Islet precursor cell (in vitro differentiated cells): ENCODE results near the gene NUP62.
"Not testable (repeated sequence)": the region's sequence is repeated elsewhere in the genome, so short reads cannot be mapped to it uniquely, and the experiment has no call there.

Experiments used
- DNase-seq: peaks from one replicate; pipeline ENCODE4 v3.0.0-alpha.2; 2018

NUP62 gene

DNA sequence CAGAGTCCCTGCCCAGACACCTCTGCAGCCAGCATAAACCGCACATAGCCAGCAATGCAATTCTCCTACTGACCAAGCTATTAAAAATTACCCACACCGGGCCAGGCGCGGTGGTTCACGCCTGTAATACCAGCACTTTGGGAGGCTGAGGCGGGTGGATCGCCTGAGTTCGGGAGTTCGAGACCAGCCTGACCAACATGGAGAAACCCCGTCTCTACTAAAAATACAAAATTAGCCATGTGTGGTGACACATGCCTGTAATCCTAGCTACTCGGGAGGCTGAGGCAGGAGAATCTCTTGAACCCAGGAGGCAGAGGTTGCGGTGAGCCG is 4.5 kb downstream of the NUP62 start:
- not testable (repeated sequence) for DNase-seq

DNA sequence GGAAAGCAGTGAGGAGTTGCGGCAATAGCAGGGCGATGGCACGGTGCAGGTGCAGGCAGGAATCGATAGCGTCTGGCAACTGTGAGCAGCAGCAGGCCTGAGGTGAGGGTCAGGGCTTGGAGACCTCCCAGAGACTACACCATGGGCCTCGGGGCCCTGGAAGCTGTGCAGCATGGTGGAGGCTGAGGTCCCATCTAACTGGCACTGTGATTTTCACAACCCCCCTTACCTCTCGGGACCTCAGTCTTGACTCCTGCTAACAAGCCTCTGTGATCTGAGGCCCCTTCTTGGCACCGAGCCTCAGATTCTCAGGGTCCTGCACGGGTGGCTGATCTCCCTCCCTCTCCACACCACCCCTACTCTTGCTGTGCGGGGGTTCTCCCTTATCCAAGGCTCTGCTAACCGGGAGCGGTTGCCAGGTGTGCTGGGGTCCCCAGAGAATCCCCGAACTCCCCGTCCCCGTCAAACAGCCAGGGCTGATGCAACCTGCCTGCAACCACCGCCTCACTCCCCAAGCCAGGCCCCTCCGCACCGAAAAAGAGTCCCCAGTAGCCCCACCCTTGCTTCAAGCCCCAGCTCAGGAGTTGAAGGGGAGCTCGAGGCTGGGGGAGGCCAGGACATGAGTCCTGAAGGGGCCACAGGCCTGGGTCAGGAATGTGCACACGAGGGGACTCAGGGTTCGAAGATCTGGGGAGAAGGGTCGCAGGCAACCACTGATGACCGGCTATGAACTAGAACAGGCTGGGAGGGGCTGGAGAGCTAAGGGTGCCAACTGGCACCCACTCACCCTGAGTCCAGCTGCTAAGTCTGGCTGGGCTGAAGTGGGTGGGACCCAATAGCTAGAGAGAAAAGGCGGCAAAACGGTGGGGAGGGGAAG is 5.1 kb downstream of the NUP62 start:
- no peak for DNase-seq

DNA sequence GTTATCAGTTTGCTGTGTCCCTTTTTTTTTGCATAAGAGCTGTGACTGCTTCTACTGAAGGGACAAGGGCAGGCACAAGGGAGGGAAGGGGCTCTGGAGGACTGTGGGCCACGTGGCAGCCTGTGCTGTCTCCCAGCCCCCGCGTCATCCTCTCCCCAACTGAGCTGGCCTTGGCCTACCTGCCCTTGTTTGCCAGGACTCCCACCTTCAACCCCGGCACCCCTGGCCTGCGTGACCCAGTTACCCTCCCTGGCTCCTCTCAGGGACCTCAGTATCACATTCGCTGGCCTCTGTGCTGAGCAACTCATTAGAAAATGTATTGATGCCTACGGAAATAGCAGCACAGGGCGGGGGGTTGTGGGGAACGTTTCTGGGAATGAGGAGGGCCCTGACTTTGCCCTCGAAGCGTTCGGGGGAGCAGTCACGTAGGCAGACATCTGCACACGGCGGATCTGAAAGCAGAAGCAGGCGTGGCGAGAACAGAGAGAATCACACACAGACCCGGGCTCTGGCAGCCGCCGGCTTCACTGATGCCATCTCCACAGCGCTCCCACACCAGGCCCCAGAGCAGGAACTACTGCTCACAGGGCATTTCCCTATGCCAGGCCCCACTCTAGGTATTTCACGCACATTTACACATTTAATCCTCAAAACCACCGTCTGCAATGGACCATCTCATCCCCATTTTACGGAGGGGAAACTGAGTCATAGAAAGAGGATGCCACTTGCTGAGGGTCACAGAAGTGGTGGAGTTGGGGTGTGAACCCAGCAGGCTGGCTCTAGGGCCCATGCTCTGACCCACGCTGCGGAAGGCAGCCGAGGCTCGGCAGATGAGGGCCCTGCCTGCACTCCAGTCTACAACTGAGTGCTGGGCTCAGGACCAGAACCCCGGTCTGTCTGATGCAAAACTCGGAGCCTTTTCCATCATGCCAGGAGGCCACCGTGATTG is 6.0 kb downstream of the NUP62 start:
- DNase-seq: no peak

DNA sequence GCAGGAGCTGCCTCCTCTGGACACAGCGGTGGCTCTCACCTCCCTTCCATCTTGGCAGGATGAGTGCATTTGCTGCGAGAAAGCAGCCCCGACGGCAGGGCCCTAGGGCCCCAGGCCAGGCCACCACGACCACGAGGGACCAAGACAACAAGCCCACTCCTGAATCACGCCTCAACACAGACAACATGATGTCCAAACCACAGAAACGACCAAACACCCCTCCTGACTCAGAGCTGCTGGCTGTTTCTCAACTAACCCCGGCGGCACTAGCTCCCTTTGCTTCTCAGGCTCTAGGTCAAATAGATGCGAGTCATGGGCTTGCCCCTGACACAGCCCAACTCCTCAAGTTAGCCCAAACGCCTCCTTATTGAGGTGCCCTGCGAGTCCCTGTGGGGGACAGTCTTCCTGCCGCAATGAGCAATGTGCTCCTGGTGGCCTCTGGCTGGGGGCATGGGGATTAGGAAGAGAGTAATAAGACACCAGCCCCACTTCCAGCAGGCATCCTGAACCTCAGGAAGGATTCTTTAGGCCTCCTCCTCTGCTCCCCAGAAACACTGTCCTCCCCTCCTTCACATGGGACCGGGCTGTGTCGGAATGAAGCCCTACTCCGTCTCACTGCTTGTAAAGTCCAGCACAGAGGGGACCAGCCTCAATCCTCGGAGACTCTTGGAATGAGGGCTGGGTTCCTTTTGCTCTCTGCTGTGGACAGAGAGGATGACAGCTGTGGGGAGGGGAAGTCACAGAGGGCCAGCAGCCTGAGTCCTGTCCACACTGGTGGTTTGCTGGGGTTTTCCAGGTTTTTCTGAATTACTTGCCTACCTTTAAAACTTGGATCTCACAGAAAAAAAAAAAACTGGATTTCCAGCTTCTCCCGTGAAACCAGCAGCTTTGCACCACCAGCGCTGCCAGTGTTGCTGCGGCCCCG is 7.2 kb downstream of the NUP62 start:
- DNase-seq: no peak

DNA sequence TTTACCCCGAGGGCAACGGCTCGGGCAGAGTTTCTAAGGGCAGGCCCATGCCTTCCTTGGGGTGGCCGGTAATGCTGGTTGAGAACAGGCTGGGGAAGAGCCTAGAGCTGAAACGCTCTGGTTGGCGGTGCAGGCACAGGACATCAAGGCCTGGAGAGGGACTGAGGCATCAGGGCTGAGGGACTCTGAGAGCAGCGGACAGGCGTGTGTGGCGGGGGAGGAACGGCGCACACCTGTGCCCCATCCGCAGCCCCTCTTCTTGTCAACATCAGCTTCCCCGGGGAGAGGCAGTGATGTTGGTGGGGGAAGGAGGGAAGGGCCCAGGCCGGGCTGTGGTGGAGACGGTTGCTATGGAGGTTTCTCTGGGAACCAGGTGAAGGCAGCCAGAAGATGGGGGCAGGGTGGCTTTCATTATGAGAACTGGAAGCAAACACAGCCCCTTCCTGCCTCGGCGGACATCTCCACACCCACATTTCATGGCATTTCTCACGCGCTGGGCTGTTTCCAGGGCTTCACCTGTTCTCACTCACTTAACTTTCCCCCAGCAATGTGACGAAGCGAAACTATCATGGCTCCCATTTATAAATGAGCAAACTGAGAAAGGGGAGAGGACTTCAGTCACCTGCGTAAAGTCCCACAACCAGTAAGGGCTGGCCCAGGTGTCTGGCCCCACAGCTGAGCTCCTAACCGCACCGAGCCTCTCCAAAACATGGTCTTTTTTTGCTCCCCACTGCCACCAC is 8.5 kb downstream of the NUP62 start:
- no peak for DNase-seq

DNA sequence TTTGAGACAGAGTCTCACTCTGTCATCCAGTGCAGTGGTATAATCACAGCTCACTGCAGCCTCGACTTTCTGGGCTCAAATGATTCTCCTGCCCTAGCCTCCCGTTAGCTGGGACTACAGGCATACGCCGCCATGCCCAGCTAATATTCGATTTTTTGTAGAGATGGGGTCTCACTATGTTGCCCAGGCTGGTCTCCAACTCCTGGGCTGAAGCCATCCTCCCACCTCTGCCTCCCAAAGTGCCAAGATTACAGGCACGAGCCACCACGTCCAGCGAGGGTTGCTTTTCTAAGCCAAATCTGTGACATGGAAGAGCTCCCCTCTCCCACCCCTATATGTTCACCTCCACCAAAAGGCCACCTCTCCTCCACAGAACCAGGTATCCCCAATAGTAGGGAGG is 11.2 kb downstream of the NUP62 start:
- no peak for DNase-seq

DNA sequence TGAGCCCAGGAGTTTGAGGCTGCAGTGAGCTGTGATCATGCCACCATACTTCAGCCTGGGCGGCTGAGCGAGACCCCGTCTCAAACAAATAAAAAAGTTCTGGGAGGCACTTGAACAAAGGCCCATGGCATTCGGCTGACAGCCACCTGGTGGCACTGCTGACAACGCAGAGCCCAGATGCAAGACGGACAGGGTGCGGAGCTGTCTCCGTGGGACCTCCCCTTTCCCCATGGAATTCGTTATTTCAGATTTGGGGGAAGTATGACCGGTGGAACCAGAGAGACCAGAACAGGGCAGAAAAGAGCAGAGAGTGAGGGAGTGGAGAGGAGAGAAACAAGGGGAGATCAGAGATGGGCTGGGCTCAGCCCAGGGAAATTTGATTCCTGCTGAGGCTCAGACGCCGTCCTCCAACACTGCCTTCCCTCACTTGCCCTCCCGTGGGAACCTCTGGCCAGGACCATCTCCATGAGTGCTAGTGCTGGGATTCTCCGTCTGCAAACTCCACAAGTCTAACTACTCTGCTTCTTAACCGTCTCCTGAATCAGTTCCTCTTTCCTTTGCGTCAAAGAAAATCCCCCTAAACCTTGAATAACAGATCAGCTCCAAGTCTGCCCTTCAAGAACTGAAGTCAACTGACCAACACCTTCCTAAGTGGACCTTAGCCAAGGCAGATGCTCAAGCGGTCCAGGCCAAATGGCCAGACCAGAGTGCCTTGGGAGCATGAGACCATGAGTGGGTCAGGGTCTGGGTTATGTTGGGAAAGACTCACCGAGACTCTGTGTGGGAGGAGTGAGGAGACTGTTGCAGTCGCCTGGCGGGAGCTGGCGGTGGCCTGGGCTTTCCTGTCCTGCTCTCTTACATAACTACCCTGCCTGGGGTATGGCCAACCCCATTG is 12.2 kb downstream of the NUP62 start:
- no peak for DNase-seq

DNA sequence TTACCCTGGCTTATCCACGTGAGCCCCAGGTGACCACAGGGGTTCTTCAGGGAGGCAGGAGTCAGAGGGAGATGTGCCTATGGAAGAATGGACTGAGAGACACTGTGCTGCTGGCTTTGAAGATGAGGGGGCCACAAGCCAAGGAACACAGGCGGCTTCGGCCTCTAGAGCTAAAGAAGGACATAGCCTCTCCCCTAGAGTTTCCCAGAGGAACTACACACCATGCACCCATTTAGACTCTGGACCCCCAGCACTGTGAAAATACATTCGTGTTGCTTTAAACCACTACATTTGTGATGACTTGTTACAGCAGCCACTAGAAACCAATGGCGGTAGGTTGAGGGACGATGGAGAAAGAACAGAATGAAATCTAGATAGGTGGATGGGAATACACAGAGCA is 14.0 kb downstream of the NUP62 start:
- DNase-seq: no peak

DNA sequence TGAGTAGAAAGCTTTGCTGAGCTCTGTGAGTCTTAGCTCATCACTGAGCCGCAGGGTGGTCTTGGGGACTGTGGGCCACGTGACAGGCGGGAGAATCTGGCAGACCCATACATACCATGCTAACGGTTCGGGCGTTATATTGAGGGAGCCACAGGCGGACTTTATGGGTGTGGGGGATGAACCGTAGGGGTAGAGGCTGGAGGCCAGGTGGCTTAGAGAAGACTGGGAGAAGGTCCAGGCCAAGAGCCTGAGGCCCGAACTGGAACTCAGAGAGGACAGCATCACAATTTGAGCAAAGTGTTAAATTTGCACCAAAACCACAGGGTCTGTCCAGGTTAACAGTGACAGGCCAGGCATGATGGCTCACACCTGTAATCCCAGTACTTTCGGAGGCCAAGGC is 15.6 kb downstream of the NUP62 start:
- no peak for DNase-seq

DNA sequence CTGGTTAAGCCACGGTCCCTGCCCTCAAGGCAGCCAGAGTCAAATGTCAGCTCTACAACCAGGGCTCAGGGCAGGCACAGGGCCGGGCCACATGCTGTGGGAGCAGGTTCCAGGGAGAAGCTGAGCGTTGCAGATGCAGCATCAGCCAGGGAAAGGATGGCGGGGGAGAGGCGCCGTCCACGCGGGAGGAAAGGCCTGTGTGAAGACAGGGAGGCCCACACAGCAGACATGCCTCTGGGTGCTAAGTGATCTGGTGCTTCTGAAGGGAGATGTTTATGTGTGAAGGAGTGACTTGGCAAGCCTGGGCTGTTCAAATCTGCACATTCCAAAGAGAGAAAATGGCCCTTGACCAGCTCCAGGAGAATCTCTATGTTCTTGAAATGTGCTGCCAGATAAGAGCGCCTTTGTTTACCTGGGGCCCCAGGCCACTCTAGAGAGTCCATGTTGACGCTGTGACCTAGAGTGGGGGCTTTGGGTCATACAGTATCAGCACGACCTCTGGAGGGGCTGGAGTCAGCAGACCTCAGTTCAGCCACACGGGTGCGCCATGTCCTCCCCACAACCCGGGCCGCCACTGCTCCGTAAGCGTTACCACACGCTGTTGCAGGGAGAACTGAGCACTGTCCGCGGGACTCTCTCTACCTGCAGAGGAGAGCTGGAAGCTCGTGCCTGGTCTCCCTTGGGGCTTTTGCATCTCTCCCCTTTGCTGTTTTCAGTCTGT is 16.2 kb downstream of the NUP62 start:
- peak; percentile 71 for DNase-seq

DNA sequence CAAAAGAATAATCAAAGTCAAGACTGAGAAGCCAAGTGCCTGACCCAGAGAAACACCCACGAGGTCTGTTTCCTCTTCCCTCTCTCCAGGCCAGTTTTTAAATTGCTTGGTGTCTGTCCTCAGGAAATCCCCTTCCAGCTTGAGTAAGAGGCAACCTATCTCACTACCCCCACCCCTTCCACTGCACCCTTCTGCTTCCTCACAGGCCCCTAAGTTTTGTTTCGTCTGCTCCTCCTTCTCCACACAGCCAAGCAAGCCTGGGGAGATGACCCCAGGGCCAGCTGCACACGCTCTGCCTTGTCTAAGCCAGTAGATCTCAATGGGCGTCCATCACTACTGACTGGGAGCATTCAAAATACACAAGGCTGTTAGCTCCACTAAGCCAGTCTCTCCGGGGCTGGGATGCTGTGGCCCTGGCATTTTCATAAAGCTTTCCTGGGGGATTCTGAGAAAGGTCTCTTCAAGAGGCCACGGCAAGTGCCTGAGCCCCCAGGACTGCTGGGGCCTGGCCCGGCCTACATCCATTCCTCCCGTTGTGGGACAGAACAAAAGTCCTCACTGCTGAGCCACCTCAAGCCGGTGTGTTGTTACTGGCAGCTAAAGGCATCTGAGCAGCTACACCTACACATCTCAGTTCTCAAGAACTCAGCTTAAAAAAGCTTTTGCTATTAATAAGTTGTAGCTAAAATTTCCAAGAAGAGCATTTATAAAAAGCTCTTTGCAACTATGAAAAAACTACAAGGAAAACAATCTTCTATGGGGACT is 17.7 kb downstream of the NUP62 start:
- DNase-seq: no peak

DNA sequence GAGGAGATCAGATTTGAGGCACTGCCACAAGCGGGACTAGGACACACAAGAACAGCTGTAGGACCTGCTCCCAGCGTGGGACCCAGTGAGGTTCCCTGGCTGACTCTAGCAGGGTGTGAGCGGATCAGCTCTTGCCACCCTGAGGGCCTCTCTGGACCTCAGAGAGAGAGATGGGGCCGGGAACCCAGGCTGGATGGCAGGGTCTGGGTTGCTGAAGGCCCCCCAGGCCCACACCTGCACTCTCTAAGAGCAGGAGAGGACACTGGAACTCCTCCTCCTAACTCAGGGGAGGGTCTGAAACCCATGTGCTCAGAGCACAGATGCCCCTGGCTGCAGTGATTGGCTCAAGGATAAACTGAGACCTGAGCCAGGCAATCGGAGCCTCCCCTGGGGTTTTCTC is 19.1 kb downstream of the NUP62 start:
- DNase-seq: no peak

DNA sequence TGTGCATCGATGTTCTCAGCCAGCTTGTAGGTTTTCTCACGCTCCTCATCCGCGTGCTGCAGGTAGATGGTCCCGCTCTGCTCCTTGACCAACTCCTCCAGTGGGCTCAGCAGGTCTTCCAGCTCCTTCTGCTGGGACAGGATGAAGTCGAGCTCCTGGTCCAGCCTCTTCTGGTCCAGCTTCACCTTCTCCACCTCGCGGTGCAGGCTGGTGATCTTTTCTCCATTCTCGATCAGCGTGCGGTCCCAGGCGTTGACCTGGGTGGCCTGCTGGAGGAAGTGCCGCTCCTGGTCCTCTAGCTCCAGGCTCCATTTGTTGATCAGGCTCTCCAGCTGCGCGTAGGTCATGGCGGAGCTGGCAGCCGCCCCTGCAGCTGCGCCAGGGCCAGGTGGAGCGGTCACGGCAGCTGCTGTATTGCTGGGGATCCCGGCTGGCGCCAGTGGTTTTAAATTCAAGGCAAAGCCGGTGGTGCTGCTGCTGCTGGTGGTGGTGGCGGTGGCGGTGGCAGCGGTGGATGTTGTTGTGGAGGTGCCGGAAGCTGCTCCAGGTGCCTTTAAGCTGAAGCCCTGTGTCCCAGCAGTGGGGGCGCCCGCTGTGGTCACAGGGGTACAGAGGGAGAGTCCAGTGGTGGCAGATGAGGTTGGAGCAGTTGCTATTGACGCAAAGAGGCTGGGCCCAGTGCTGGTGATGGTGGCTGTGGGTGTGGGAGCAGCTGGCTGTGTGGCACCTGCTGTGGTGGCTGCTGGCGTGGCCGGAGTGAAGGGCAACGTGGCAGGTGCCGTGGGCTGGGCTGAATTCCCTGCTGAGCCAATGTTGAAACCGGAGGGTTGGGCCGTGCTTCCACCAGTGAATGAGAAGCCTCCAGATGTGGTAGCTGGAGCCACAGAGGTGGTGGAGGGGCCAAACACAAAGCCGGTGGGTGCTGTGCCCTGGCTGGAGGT is 20.6 kb downstream of the NUP62 start:
- DNase-seq: no peak

DNA sequence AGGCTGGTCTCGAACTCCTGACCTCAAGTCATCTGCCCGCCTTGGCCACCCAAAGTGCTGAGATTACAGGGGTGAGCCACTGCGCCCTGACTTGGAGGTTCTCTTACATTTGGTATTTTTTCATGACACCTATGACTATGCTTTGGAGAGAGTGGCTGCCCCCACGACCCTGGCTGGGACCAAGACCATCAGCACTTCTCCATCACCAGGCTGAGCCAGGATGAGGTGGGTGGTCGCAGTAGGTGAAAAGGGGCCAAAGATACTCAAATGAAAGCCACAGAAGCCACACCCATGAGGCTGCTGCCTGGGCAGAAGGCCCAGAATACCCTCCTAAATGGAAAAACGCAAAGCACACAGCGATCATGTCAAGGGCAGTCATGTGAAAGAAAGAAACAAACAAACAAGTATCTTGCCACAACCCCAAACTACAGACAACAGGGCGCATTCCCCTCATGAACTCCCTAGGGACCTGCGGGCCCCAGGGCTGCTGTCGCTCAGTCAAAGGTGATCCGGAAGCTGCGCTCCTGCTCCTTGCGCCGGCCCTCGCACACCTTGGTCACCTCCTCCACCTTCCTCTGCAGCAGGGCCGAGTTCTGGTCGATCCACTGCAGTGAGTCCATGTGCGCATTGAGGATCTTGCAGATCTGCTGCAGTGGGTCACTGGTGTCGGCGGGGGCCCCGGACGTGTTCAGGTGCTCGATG is 21.4 kb downstream of the NUP62 start:
- no peak for DNase-seq

DNA sequence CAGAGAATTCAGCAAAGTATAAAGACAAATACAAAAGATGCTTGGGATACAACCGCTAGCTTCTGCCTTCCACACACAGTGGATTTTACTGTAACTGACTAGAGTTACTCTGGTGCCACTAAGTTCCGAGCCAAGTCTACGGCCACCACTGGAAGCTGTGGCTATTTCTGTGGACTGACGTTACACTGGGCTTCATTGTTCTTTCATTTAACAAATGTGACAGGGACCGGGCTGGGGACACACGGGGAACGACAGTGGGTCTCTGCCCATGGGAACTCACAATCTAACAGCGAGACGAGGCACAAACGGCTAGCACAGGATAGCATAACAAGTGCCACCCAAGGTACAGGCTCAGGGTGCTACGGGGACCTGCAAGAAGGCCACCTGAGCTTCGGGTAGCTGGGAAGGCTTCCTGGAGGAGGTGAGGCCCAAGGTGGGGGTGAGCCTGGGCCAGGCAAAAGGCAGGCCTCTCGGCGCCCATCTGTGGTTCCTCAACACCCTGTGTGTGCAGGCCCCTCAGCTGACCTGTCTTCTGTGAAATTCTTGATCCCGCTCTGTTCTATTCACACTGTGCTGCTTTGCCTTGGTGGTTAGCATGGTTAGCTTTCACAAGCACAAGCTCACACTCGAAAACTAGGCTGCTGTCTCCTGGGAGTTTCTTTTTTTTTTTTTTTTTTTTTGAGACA is 22.3 kb downstream of the NUP62 start:
- no peak for DNase-seq

DNA sequence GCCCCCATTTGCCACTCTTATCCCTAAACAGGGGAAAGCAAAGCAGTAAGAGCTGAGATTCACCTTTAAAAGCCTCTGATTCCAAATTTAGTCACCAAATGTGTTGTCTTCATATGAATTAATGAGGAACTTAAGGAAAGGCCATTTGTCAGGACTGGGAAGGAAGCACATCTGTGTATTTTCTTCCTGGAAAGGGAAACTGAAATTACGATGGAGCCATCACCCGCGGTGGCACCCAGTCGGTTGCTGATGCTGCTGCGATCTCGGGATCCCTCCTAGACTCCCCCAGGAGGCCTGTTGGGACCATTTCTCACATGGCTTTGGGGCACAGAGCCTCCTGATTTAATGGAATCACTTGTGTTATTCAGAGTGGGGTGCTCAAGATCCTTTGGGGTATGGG is 25.2 kb downstream of the NUP62 start:
- no peak for DNase-seq
